SK-N-MC (cell line): ENCODE results near the gene ARMH3.

Source experiments
- EZH2 ChIP-seq: fragments of 200-600 bp; sonication (generic); IDR thresholded peaks from one replicate; pipeline ENCODE4 v1.6.1; 2017; ENCODE audit warnings: antibody characterized with exemption
- FOXP2 ChIP-seq: optimal IDR thresholded peaks from 2 replicates; pipeline ENCODE3; 2011; ENCODE audit warnings: mild to moderate bottlenecking, moderate library complexity; ENCODE audit not compliant: insufficient read depth; ENCODE audit errors: extremely low read length, control extremely low read depth
- POLR2AphosphoS5 ChIP-seq: IDR thresholded peaks from 2 replicates; pipeline ENCODE4 v1.6.1; 2012; ENCODE audit warnings: mild to moderate bottlenecking, low read depth, low read length, borderline replicate concordance

GRCh38 chr10:102027261-102027660 lies 28.7 kb downstream of the ARMH3 start:
- no peak for TF ChIP-seq FOXP2
- TF ChIP-seq EZH2 = no peak
- no peak for TF ChIP-seq POLR2AphosphoS5
